ENCODE measurements around the gene KCNJ15.

KCNJ15 gene

DNA sequence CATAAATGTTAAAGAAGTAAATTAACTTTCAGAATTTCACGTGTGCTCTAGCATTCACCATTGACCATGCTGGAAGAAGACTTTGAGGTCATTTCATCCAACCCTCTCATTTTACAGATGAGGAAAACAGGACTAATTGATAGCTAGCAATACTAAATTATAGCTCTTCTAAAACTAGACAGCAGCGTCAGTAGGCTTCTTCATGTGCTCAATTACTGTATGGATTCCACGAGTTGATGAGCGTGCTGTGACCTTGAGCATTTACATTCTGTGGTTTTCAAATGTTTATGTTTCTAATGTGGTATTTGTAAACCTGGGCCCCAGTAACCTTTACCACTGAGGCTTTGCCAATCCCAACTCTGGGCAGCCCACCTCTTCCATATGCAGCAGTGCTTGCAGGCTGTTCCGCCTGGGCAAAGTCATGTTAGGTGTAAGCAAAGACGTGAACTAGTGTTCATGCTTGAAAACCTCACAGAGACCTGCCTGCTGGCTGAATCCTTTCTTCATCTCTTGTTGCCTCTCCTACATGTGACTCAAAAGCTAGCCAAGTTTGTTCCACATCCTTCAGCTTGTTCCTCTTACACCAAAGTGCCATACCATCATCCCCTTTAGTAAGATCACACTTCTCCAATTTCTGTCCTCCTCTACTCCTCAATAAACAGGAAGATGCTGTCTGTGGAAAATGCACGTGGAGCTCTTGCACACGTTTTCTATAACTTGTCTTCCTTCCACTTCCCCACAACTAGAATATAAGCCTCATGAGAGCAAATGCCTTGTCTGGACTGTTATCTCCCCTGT lies 17.2 kb downstream of the KCNJ15 start:
- no peaks in the 10 kb centered on the region for H3K27me3 ChIP-seq (ENCODE audit: insufficient read depth, low read length)
- H3K27ac ChIP-seq (ENCODE audit: low read length), result no peak overlapping the region
- no peaks in the 10 kb centered on the region for H3K36me3 ChIP-seq (ENCODE audit: insufficient read depth, low read depth, low read length)
- no peaks in the 10 kb centered on the region for H3K9me3 ChIP-seq (ENCODE audit: insufficient read depth, low read depth, low read length)
- peaks cover 7% of the 10 kb centered on the region; the same call in 1 of the 2 replicates for H3K4me1 ChIP-seq (ENCODE audit: insufficient read depth, low read length)
- no peak overlapping the region for H3K4me3 ChIP-seq (ENCODE audit: low read length)
- H3K9ac ChIP-seq (ENCODE audit: low read depth, low read length), result no peak overlapping the region

DNA sequence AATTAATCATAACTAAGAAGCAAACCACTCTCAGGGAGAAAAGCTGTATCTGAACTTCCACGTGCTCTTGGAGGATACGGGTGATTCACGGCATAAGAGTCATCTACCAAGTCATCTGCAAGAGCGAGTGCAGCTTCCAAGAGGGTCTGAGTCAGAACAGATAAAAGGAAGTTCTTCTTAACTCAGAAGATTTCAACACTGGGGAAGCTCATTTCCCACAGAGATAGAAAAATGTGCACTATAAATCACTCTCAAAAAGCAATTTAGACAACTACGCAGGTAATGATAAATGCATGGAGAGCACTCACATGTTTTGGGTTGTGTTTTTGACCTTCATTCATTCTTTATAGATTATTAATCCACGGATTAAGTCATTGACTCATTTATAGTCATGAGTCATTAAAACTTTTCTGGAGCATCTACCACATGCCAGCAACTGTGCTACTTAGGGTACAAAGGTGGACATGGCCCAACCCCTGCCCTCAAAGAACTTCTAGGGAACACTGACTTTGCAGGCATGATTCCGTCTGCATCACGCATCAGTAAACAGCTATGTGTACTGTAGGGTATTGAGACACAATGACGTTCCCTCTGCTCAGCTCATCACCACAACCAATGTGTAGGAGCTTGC lies 20.8 kb downstream of the KCNJ15 start:
- H3K36me3 ChIP-seq (ENCODE audit: insufficient read depth, low read depth, low read length), result no peaks in the 10 kb centered on the region
- H3K27ac ChIP-seq (ENCODE audit: low read length), result no peak overlapping the region
- no peak overlapping the region for H3K4me3 ChIP-seq (ENCODE audit: low read length)
- H3K9ac ChIP-seq (ENCODE audit: low read depth, low read length), result no peak overlapping the region
- no peaks in the 10 kb centered on the region for H3K9me3 ChIP-seq (ENCODE audit: insufficient read depth, low read depth, low read length)
- H3K27me3 ChIP-seq (ENCODE audit: insufficient read depth, low read length), result no peaks in the 10 kb centered on the region
- H3K4me1 ChIP-seq (ENCODE audit: insufficient read depth, low read length), result no peaks in the 10 kb centered on the region; the same call in 1 of the 2 replicates

DNA sequence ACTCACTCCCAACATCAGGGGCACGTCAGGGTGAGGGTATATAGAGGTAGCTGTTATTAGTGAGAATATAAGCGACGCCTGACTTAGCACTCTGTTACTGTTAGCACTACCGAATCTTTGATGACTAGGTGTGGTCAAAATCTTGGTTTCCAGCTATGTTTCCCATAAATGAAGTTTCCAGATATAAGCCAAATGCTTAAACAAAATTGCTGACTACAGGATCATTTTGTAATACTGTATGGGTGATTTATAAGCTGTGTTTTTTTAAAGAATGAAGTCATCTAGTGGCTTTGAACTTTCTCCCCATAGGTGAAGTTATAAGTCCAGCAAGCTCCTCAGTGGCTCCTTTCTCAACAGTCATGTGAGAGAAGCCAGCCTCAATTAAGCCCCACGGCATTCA lies 23.7 kb downstream of the KCNJ15 start:
- Histone ChIP-seq H3K9me3 (ENCODE audit: insufficient read depth, low read depth, low read length) (no peaks in the 10 kb centered on the region), H3K9ac (ENCODE audit: low read depth, low read length) (no peak overlapping the region), H3K4me1 (ENCODE audit: insufficient read depth, low read length) (no peaks in the 10 kb centered on the region; the same call in 1 of the 2 replicates), H3K27me3 (ENCODE audit: insufficient read depth, low read length) (no peaks in the 10 kb centered on the region), H3K4me3 (ENCODE audit: low read length) (no peak overlapping the region), H3K27ac (ENCODE audit: low read length) (no peak overlapping the region), H3K36me3 (ENCODE audit: insufficient read depth, low read depth, low read length) (no peaks in the 10 kb centered on the region)

DNA sequence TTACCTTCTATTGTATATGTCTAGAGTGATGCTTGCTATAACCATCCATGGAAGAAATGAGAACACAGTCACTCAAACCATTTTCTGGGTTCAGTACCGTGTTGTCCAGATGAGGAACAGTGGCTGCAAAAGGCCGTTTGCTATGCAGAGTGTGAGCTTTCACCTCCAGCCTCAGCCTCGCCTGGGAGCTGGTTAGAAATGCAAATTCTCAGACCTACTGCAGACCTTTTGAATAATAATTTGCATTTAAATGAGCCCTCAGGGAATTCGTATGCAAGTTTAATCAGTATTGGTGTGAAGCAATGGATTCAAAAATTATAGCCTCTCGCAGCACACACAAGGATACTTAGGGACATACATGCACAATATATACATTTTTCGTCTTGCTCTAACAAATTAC lies 24.1 kb downstream of the KCNJ15 start:
- H3K27ac ChIP-seq (ENCODE audit: low read length), result no peak overlapping the region
- no peaks in the 10 kb centered on the region for H3K36me3 ChIP-seq (ENCODE audit: insufficient read depth, low read depth, low read length)
- no peaks in the 10 kb centered on the region for H3K9me3 ChIP-seq (ENCODE audit: insufficient read depth, low read depth, low read length)
- H3K4me1 ChIP-seq (ENCODE audit: insufficient read depth, low read length), result no peaks in the 10 kb centered on the region; the same call in 1 of the 2 replicates
- H3K4me3 ChIP-seq (ENCODE audit: low read length), result no peak overlapping the region
- H3K9ac ChIP-seq (ENCODE audit: low read depth, low read length), result no peak overlapping the region
- no peaks in the 10 kb centered on the region for H3K27me3 ChIP-seq (ENCODE audit: insufficient read depth, low read length)

DNA sequence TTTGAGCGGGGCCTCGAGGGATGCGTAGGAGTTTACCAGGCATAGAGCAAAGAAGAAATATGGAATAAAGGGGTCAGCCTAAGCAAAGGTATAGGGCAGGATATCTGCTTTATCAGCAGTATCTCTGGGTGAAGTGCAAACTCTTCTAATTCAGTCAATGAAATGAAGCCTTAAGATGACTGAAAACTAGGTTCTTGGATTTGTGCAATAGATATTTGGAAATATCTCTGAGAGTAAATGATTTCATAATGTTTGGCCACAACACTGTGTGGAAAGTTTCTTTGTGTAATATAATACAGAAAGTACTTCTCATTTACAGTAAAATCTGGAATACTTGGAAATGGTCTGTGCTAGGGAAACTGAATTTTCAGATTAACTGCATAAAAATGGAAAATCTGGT lies 26.1 kb downstream of the KCNJ15 start:
- no peak overlapping the region for H3K4me3 ChIP-seq (ENCODE audit: low read length)
- H3K9me3 ChIP-seq (ENCODE audit: insufficient read depth, low read depth, low read length), result no peaks in the 10 kb centered on the region
- H3K27ac ChIP-seq (ENCODE audit: low read length), result no peak overlapping the region
- H3K36me3 ChIP-seq (ENCODE audit: insufficient read depth, low read depth, low read length), result no peaks in the 10 kb centered on the region
- no peak overlapping the region for H3K9ac ChIP-seq (ENCODE audit: low read depth, low read length)
- no peaks in the 10 kb centered on the region; the same call in 1 of the 2 replicates for H3K4me1 ChIP-seq (ENCODE audit: insufficient read depth, low read length)
- H3K27me3 ChIP-seq (ENCODE audit: insufficient read depth, low read length), result no peaks in the 10 kb centered on the region

DNA sequence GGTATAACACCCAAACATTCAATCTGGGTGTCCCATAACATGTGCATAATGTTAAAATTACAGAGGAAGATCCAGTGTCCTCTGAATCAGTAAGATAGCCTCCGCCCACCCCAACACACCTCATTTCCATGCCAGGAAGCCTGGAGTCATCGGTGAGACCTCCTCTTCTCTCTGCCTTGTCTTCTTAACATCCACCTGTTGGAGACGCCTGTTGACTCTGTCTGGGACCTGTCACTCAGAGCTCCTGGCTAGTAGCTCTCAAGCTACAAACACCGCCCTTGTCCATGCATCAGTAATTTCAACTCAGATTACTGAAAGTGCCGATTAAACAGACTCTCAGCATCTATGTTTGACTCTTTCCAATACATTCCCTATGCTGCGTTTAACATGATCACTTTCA lies 27.4 kb downstream of the KCNJ15 start:
- no peaks in the 10 kb centered on the region for H3K27me3 ChIP-seq (ENCODE audit: insufficient read depth, low read length)
- H3K36me3 ChIP-seq (ENCODE audit: insufficient read depth, low read depth, low read length), result no peaks in the 10 kb centered on the region
- H3K9me3 ChIP-seq (ENCODE audit: insufficient read depth, low read depth, low read length), result no peaks in the 10 kb centered on the region
- H3K4me3 ChIP-seq (ENCODE audit: low read length), result no peak overlapping the region
- H3K27ac ChIP-seq (ENCODE audit: low read length), result no peak overlapping the region
- no peak overlapping the region for H3K9ac ChIP-seq (ENCODE audit: low read depth, low read length)
- no peaks in the 10 kb centered on the region; the same call in 1 of the 2 replicates for H3K4me1 ChIP-seq (ENCODE audit: insufficient read depth, low read length)

DNA sequence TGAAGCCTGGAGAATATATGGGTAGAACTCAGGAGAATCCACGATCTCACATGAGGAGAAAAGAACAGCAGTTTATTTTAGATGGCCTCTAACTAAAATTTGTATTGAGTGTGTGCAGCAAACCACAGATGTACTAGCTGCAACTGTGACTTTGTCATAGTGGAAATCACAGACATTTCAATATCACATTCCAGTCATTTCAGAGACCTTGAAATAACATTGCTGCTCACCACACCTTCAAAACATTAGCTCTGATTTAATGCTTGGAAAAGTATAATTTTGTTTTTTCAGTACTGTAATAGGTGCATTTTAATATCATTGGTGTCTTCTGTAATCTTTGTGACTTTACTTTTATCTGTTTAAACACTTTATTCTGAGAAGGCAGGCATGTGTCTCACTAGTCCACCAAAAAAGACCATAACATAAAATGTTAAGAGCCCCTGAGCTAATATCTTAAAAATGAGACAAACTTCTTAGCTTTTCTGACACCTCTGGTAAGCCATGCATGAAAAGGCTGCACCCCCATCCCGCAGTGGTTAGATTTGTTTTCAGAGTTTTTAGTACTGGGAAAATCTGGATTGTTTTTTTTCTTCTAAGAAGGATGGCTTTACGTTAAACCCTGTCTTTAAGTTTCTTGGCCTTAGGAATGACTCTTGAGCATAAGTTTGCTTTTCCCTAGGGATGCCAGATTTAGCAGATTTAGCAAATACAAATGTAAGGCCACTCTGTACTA lies 30.1 kb downstream of the KCNJ15 start:
- no peaks in the 10 kb centered on the region for H3K9me3 ChIP-seq (ENCODE audit: insufficient read depth, low read depth, low read length)
- H3K4me3 ChIP-seq (ENCODE audit: low read length), result no peak overlapping the region
- H3K9ac ChIP-seq (ENCODE audit: low read depth, low read length), result no peak overlapping the region
- H3K27ac ChIP-seq (ENCODE audit: low read length), result no peak overlapping the region
- no peaks in the 10 kb centered on the region for H3K27me3 ChIP-seq (ENCODE audit: insufficient read depth, low read length)
- peaks cover 11% of the 10 kb centered on the region for H3K4me1 ChIP-seq (ENCODE audit: insufficient read depth, low read length)
- H3K36me3 ChIP-seq (ENCODE audit: insufficient read depth, low read depth, low read length), result no peaks in the 10 kb centered on the region

DNA sequence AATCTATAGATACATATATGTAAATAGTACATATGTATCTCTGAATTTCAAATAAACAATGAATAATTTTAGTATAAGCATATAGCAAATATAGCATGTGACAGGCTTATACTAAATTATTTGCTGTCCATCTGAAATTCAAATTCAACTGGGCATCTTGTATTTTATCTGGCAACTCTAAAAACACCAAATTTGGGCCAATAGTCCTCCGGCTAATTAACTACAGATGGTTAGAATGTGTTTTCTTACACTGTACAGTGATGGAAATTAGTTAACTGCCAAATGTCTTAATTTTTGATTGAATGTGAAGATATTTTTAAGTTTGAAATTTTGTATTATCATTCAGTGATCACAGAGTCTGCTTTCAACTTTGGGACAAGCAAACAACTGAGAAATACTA lies 30.7 kb downstream of the KCNJ15 start:
- Histone ChIP-seq H3K9ac (ENCODE audit: low read depth, low read length) (no peak overlapping the region), H3K27ac (ENCODE audit: low read length) (no peak overlapping the region)

DNA sequence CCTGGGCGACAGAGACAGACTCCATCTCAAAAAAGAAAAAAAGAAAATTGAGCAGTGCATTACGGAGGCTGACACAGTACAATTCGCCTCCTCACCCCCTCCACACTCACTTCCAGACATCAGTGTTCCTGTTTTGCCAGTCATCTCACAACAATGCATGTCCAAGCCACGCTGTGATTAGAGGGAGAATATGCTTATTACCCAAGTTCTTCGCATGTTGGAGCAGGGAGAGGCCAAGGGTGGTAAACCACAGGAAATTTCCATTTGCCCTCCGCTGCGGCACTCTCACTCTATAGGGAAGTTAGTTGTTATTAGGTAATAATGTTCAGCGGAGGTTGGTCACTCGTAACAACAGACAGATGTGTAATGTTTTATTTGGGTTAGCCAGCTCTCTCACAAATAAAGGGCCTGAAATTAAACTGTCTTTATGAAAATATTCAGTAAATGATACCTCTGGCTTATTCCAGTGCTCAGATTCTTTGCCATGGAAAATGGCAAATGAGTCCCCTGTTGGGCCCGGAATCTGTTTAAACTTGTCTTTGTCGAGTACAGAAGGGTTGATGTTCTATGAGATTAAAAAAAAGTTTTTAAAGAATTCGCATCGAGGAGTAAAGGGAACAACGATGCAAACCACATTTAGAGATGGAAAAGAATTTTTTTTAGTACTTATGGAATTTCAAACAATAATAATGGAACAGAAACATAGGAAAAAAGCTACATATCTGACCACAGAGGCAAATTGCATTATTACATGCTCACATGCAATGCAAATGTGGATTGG lies 33.1 kb downstream of the KCNJ15 start:
- Histone ChIP-seq H3K4me1 (ENCODE audit: insufficient read depth, low read length) (peaks cover 11% of the 10 kb centered on the region), H3K36me3 (ENCODE audit: insufficient read depth, low read depth, low read length) (no peaks in the 10 kb centered on the region), H3K4me3 (ENCODE audit: low read length) (no peak overlapping the region), H3K9ac (ENCODE audit: low read depth, low read length) (no peak overlapping the region), H3K27me3 (ENCODE audit: insufficient read depth, low read length) (no peaks in the 10 kb centered on the region), H3K27ac (ENCODE audit: low read length) (no peak overlapping the region), H3K9me3 (ENCODE audit: insufficient read depth, low read depth, low read length) (no peaks in the 10 kb centered on the region)

More for the DNA sequence above, 30.7 kb downstream of the KCNJ15 start:
- no peaks in the 10 kb centered on the region for H3K27me3 ChIP-seq (ENCODE audit: insufficient read depth, low read length)
- H3K9me3 ChIP-seq (ENCODE audit: insufficient read depth, low read depth, low read length), result no peaks in the 10 kb centered on the region
- H3K4me1 ChIP-seq (ENCODE audit: insufficient read depth, low read length), result peaks cover 11% of the 10 kb centered on the region
- no peaks in the 10 kb centered on the region for H3K36me3 ChIP-seq (ENCODE audit: insufficient read depth, low read depth, low read length)
- H3K4me3 ChIP-seq (ENCODE audit: low read length), result no peak overlapping the region

DNA sequence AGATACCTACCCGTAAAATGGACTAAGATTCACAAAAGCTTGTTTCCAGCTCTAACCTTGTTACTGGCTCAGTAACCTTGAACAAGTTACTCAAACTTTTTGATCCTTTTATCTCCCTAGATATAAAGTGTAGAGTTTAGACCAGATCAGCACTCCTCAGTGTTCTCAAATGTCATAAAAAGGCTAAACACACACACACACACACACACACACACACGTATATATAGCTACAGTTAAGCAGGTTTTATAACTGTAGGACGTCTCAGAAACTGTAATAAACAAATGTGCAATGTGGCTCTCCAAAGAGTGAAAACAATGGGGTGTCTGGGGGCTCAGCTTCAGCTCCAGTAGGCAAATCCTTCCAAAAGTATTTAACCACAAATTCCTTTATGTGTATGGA lies 34.0 kb downstream of the KCNJ15 start:
- Histone ChIP-seq H3K4me1 (ENCODE audit: insufficient read depth, low read length) (peaks cover 11% of the 10 kb centered on the region), H3K36me3 (ENCODE audit: insufficient read depth, low read depth, low read length) (no peaks in the 10 kb centered on the region), H3K4me3 (ENCODE audit: low read length) (no peak overlapping the region), H3K9ac (ENCODE audit: low read depth, low read length) (no peak overlapping the region), H3K27me3 (ENCODE audit: insufficient read depth, low read length) (no peaks in the 10 kb centered on the region), H3K27ac (ENCODE audit: low read length) (no peak overlapping the region), H3K9me3 (ENCODE audit: insufficient read depth, low read depth, low read length) (no peaks in the 10 kb centered on the region)

DNA sequence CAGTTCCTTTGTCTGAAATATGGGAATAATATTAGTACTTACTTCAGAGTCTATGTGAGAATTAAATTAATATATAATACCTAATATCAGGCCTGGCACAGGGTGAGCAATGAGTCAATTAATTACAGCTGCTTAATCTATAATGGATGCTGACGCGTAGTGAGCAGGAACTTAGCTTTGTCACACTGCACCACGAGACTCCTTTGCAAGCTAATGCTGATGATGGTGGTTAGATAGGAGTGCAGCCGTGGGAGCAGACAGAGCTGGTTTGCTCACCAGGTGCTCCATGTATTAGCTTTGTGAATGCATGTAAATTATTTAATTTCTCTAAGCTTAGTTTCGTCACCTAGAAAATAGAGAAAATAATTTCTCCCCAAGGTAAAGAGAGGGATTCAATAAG lies 35.1 kb downstream of the KCNJ15 start:
- no peak overlapping the region for H3K9ac ChIP-seq (ENCODE audit: low read depth, low read length)
- H3K9me3 ChIP-seq (ENCODE audit: insufficient read depth, low read depth, low read length), result no peaks in the 10 kb centered on the region
- no peak overlapping the region for H3K27ac ChIP-seq (ENCODE audit: low read length)
- peaks cover 15% of the 10 kb centered on the region for H3K4me1 ChIP-seq (ENCODE audit: insufficient read depth, low read length)
- H3K36me3 ChIP-seq (ENCODE audit: insufficient read depth, low read depth, low read length), result no peaks in the 10 kb centered on the region
- no peaks in the 10 kb centered on the region for H3K27me3 ChIP-seq (ENCODE audit: insufficient read depth, low read length)
- no peak overlapping the region for H3K4me3 ChIP-seq (ENCODE audit: low read length)

Data from iPS-20b (cell line).